Frontal cortex (tissue), 4 donors: ENCODE results near the gene ZNF177. TPM values are rescaled to one million over a fixed set of nuclear protein-coding genes. Genes with fewer than 3 reads are reported as not detected.
"Not testable (repeated sequence)": the region's sequence is repeated elsewhere in the genome, so short reads cannot be mapped to it uniquely, and the experiment has no call there.

Source experiments
- DNase-seq, 2 donors: peaks; one replicate each; pipeline ENCODE4 v3.0.0; 2012; ENCODE audit warnings: low spot score in 2 of 2
- FAIRE-seq: peaks from 2 replicates; lab custom pipeline; 2012; peaks lifted over from hg19 to GRCh38; lab: Jason Lieb, UNC
- total RNA-seq: library from RNA; depleted of rRNA; stranded (reverse); fragments of >200 nt; gene quantifications from one replicate; pipeline ENCODE4 v1.2.3, GENCODE V29; 2014
- donor health status: control.
- donor health status: control.
- donor health status: control.

Gene ZNF177
- 8.2 TPM for total RNA-seq

GRCh38 chr19:9362905-9363304 lies at the start of gene ZNF177:
TSS of gene ZNF177 (plus strand) at chr19:9363013. CDS start at chr19:9378312, 15,299 bp downstream.
- DNase-seq (peak in 1 of 2 donors; percentile 18), FAIRE-seq (no peak)

GRCh38 chr19:9313756-9314155 lies 49.1 kb upstream of the ZNF177 start:
- FAIRE-seq (no peak), DNase-seq (no peak)

- FAIRE-seq (no peak), DNase-seq (no peak)
Measured at GRCh38 chr19:9321338-9321737, 41.5 kb upstream of the ZNF177 start.

- not testable (repeated sequence) for DNase-seq, FAIRE-seq
Measured at GRCh38 chr19:9321756-9322155, 41.1 kb upstream of the ZNF177 start.

GRCh38 chr19:9322201-9322600 lies 40.6 kb upstream of the ZNF177 start:
- FAIRE-seq, DNase-seq: not testable (repeated sequence)

GRCh38 chr19:9323557-9323918 lies 39.3 kb upstream of the ZNF177 start:
- no peak for FAIRE-seq

GRCh38 chr19:9323919-9324583 lies 38.8 kb upstream of the ZNF177 start, which contains the start of gene ZNF559:
TSS of gene ZNF559 (plus strand) at chr19:9324179. CDS start at chr19:9338550, 14,371 bp downstream.
- DNase-seq (peak; percentile 84), FAIRE-seq (no peak)

More at GRCh38 chr19:9323557-9323918, 39.3 kb upstream of the ZNF177 start:
- DNase-seq, result peak; percentile 55 to 56

GRCh38 chr19:9324584-9324962 lies 38.2 kb upstream of the ZNF177 start:
- DNase-seq (no peak), FAIRE-seq (no peak)

GRCh38 chr19:9329999-9330398 lies 32.8 kb upstream of the ZNF177 start:
- DNase-seq, result no peak
- no peak for FAIRE-seq

- no peak for FAIRE-seq
- DNase-seq, result no peak
Measured at GRCh38 chr19:9342610-9343304, 20.1 kb upstream of the ZNF177 start.

GRCh38 chr19:9345005-9345404 lies 17.8 kb upstream of the ZNF177 start:
- DNase-seq, result no peak
- no peak for FAIRE-seq

GRCh38 chr19:9348253-9348652 lies 14.6 kb upstream of the ZNF177 start:
- FAIRE-seq, result no peak
- no peak for DNase-seq

GRCh38 chr19:9348671-9349070 lies 14.1 kb upstream of the ZNF177 start:
- no peak for FAIRE-seq
- DNase-seq, result no peak

GRCh38 chr19:9352505-9352904 lies 10.3 kb upstream of the ZNF177 start:
- no peak for DNase-seq
- FAIRE-seq, result no peak

GRCh38 chr19:9353011-9353410 lies 9.8 kb upstream of the ZNF177 start:
- FAIRE-seq, result no peak
- DNase-seq, result no peak

- FAIRE-seq (no peak), DNase-seq (no peak)
Measured at GRCh38 chr19:9354651-9355050, 8.2 kb upstream of the ZNF177 start.

- FAIRE-seq (no peak), DNase-seq (no peak)
Measured at GRCh38 chr19:9370738-9371619, 8.2 kb downstream of the ZNF177 start.

GRCh38 chr19:9381361-9381785 lies 18.6 kb downstream of the ZNF177 start:
- FAIRE-seq (no peak), DNase-seq (no peak)

GRCh38 chr19:9406798-9407352 lies 44.1 kb downstream of the ZNF177 start:
- peak in 1 of 2 donors; percentile 49 for DNase-seq
- no peak for FAIRE-seq

- no peak for FAIRE-seq
- DNase-seq, result no peak
Measured at GRCh38 chr19:9407827-9408226, 45.0 kb downstream of the ZNF177 start.
